HG03439 (cell line): ENCODE results near the gene RNF135.
"Not testable (repeated sequence)": the region's sequence is repeated elsewhere in the genome, so short reads cannot be mapped to it uniquely, and the experiment has no call there.

Experiments used
- ATAC-seq: cut with Tn5 transposase; IDR thresholded peaks from one replicate; pipeline ENCODE4 v1.9.1; 2021; ENCODE audit warnings: mild to moderate bottlenecking, moderate library complexity; ENCODE audit not compliant: unreplicated experiment

RNF135 gene

DNA sequence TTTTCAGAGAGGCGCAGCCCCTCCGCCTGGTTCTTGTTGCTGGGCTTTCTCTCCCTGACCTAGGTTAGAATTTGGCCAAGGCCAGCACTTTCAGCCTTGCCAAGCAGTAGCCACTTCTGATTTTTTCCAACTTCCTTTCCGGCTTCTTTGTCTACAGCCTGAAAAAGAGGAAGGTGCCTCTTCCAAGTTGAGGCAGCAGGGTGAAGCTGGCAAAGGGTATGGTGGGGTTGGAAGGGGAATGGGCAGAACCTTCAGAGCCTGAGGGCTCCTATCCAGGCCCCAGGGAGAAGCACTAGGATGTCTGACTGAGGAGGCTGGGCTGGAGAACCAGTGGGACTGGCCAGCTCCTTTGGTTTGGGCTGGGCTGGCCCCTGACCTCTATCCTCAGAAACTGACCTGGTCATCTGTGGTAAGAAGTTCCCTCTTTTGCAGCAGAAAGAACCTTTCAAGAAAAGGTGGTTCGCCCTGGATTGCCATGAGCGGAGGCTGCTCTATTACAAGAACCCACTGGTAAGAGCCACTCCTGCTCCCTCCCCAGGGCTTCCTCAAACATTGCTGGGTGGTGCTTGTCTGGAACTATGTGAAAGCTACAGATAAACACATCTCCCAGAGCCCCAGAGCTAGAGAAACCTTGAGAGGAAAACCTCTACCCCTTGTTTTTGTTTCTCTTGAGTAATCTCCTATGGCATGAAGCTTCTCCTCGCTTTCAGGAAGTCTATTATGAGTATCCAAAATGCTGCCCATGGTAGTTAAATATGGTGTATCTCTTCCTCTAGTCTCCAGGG is 16.6 kb upstream of the RNF135 start:
- no peak for ATAC-seq

DNA sequence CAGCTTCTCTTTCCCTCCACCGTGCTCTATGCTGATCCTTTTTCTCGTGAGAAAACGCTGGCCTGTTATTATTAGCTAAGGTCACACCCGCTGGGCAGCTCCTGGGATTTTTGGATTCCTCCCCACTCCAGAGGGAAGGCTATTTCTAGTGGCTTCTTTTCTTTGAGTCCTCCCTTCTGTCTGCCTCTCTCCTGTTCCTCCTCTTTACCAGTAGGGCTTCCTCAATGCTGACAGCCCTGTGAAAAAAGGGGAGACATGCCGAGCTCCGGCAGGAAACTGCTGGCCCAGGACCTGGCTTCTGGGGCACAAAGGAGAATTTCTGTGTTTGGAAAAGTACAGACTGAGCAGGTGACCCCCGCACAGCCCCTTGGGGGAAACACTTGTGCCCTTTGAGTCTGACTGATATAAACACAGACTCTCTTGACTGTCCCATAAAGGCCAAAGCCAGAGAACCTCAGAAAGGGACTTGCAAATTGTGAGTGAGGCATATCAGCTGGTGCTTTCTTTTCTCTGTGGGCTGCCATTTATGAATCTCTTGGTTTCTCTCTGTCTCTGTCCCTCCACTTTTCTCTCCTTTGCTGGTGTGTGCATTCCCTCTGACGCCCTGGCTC is 14.0 kb upstream of the RNF135 start:
- no peak for ATAC-seq

DNA sequence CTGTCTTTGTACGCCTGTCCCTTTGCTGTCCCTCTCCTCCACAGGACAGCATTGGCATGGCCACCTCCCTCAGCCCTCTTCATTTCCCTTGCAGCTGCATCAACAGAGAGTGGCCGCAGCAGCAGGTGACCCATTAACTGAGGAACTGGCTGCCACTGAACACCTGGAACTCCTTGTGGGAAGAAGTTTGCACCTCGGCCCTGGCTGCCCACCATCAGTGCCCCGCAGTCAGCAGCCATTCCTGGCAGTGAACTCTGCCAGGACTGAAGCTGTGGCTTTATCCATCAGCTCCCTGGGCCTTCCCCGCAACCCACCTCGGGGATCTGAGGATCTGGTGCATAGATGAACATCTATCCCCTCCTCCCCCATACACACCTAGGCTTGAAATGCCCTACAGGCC is 13.1 kb upstream of the RNF135 start:
- ATAC-seq = no peak

DNA sequence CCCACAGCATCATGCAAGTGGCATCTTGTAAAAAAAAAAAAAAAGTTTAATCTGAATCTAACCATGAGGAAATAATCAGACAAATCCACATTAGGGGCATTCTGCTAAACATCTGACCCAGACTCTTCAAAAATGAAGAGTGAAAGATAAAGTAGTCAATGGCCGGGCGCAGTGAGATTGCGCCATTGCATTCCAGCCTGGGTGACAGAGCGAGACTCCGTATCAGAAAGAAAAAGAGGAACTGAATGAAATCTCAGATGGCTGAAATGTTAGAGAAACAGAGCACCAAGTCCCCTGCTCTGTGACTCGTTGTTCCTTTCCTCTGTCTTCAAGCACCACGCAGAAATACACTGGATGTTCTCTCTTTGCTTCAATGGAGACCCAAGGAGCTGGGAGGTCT is 12.7 kb upstream of the RNF135 start:
- no peak for ATAC-seq

DNA sequence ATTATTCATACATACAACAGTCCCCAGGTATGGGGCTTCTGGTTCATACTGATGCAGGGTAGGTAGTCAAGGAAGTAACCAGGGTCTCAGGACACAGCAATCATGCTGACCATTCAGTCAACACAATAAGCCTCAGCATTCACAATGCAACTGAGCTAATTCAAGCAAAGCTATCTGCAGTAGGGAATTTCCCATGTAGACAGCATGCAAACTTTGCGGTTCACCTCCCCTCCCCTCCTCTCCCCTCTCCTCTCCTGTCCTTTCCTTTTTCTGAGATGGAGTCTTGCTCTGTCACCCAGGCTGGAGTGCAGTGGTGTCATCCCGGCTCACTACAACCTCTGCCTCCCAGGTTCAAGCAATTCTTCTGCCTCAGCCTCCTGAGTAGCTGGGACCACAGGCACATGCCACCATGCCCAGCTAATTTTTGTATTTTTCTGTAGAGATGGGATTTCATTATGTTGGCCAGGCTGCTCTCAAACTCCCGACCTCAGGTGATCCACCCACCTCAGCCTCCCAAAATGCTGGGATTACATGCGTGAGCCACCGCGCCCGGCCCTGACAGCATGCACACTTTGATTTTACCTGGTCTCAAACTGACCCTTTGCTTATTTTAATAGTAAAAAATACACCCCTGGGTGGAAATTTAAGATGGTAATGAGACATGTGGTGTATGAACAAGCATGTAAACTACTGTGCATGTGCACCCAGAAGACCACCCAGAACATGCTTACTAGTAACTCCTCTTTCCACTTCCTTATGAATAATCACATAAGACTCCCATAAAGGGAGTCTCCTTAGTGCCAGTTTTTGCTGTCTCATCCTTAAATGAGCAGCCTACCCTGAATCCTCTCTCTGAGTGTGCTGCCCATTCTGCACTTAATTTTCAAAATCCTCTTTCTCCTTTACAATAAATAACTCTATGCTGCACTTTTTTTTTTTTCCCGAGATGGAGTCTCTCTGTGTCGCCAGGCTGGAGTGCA is 9.3 kb upstream of the RNF135 start:
- no peak for ATAC-seq

DNA sequence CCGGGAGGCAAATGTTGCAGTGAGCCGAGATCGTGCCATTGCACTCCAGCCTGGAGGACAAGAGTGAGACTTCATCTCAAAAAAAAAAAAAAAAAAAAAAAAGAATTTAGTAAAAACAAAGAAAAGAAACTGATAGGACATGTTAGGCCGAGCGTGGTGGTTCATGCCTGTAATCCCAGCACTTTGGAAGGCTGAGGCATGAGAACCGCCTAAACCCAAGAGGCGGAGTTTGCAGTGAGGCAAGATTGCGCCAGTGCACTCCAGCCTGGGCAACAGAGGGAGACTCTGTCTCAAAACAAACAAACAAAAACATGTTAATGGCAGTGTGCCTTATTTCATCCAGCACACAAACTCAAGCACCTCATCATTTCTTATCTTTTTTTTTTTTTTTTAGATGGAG is 6.5 kb upstream of the RNF135 start:
- ATAC-seq = not testable (repeated sequence)

DNA sequence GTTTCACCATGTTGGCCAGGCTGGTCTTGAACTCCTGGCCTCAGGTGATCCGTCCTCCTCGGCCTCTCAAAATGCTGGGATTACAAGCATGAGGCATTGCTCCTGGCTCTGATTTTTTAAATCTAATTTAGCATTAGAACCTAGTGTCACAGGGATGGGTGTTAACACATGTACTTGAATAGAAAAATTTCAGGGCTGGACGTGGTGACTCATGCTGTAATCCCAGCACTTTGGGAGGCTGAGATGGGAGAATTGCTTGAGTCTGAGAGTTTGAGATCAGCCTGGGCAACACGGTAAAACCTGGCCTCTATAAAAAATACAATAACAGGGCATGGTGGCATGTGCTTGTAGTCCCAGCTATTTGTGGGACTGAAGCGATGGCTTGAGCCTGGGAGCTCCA is 6.0 kb upstream of the RNF135 start:
- no peak for ATAC-seq

DNA sequence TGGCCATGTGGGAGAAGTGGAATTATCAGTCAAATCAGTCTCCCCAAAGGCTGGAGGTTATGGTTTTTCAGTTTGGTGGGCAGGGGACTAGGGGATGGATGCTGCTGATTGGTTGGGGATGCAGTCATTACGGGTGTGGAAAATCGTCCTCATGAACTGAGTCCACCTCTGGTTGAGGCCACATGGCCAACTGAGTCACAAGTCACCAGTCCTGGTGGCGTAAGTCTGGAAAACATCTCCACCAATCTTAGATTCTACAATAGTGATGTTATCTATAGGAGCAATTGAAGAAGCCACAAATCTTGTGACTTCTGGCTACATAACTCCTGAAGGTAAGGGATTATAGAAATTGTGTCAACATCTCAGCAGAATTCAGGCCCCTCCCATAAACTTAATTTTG is 5.2 kb upstream of the RNF135 start:
- no peak for ATAC-seq

DNA sequence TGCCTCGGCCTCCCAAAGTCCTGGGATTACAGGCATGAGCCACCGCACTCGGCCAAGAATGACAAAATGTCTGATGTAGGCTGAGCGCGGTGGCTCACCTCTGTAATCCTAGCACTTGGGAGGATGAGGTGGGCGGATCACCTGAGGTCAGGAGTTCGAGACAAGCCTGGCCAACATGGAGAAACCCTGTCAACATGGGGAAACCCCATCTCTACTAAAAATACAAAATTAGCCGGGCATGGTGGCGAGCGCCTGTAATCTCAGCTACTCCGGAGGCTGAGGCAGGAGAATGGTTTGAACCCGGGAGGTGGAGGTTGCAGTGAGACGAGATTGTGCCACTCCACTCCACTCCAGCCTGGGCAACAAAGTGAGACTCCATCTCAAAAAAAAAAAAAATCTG is 2.9 kb upstream of the RNF135 start:
- not testable (repeated sequence) for ATAC-seq

DNA sequence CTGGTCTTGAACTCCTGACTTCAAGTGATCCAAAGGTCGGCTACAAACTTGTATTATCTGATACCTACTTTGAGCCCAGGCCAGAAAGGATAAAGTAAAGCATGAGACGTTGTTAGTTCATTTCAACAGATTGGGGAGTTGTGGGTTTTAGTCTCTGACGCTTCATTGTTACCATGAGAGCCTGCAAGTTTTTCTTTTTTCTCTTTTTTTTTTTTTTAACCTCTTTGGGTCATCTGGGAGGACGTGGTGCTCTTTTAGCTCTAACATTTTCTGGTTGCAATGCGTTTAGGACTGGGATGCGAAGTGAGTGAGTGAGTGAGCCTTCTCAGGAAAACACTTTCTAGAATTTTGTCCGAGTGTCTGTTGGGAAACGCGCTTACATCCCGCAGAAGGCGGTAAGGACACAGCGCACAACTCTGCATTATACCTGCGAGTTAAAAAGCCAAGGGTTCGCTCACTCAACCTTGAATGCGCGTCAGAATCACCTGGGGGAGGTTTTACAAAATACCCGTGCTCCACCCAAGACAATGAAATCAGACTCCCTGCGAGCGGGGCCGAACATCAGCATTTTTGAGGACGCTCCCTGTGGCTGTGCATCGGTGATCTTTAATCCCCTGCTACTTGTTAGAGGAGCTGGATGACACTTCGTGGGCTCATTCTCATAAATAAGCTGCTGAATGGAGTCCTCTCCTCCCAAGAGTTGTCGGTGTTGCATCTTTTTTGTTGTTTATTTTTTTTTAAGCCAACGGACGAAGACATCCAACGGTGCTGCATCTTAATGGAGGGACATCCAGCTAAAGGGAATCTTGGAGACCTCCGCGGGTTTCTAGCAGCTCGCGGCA is 629 bp upstream of the RNF135 start:
- no peak for ATAC-seq

DNA sequence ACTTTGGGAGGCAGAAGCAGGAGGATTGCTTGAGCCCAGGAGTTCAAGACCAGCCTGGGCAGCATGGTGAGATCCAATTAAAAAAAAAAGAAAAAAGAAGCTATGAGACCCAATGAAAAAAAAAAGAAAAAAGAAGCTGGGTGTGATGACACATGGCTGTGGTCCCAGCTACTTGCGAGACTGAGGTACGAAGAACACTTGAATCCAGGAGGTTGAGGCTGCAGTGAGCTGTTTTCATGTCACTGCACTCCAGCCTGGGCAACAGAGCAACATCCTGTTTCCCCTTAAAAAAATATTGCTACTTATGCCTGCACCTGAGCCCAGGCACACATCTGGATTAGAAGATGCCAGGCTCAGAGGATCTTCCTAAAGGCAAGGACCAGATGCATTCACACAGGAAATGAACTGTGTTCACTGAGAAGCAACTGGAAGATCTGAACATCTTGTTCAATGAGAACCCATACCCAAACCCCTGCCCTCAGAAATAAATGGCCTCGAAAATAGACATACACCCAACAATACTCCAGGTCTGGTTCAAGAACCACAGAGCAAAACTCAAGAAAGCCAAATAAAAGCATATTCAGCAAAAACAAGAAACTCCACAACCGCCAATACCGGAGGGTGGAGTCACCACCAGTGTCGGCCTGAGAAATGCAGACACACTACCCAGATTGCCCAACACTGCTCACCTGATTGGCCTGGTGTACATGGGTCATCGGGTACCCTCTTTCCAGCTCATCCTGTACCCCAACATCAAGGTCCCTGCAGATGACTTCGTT is 4.4 kb downstream of the RNF135 start:
- no peak for ATAC-seq

DNA sequence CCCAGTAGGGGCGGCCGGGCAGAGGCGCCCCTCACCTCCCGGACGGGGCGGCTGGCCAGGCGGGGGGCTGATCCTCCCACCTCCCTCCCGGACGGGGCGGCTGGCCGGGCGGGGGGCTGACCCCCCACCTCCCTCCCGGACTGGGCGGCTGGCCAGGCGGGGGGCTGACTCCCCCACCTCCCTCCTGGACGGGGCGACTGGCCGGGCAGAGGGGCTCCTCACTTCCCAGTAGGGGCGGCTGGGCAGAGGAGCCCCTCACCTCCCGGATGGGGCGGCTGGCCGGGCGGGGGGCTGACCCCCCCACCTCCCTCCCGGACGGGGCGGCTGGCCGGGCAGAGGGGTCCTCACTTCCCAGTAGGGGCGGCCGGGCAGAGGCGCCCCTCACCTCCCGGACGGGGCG is 9.1 kb downstream of the RNF135 start:
- ATAC-seq = not testable (repeated sequence)

DNA sequence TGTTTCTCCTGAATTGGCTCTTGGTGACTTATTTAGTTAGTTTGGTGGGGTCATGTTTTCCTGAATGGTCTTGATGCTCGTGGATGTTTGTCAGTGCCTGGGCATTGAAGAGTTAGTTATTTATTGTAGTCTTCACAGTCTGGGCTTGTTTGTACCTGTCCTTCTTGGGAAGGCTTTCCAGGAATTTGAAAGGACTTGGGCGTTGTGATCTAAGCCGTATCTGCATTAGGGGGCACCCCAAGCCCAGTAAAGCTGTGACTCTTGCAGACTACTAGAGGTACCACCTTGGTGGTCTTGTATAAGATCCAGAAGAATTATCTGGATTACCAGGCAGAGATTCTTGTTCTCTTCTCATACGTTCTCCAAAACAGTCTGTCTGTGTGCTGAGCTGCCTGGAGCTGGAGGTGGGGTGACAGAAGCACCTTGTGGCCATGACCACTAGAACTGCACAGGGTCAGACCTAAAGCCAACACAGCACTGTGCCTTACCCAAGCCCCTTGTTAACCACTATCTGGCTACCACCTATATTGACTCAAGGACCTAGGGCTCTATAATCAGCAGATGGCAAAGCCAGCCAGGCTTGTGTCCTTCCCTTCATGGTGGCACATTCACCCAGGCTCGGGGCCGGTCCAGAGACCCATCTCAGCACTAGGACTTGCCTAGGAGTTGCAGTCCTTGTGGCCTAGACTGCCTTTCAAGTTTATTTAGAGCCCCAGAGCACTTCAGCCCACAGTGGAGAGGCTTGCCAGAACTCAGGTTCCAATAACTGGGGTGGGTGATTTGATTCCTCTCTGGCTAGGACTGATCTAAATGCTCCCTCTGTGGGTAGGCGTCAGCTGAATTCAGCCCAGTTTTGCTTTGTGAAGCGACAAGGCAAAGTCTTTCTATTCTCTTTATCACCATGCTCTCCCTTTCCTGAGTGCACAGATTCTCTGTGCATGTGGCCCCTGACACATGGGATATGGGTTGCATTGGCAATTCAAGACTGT is 11.0 kb downstream of the RNF135 start:
- ATAC-seq = no peak

DNA sequence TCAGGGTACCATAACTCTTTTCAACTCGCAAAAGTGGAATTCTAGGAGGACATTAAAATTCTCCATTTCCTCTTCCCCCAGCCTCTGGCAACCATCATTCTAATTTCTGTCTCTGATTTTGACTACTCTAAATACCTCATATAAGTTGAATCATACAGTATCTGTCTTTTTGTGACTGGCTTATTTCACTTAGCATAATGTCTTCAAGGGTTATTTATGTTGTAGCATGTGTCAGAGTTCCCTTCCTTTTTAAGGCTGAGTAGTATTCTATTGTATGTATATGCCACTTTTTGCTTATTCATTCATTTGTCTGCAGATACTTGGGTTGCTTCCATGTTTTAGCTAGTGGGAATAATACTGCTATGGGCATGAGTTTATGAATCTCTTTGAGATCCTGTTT is 12.0 kb downstream of the RNF135 start:
- ATAC-seq = no peak

DNA sequence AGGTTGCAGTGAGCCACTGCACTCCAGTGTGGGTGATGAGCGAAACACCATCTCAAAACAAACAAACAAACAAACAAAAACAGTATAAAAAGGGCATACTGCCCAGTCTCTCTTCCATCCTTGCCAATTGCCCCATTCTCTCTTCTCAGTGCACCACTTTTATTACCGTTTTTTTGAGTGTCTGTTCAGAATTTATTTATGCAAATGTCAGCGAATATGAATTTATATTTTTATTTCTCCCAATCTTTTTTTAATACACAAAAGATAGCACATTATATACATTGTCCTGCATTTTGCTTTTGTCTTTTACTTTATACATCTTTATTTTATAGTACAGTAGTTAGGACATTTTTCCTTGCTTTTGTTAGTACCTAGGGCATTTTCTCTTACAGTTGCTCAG is 19.6 kb downstream of the RNF135 start:
- no peak for ATAC-seq

DNA sequence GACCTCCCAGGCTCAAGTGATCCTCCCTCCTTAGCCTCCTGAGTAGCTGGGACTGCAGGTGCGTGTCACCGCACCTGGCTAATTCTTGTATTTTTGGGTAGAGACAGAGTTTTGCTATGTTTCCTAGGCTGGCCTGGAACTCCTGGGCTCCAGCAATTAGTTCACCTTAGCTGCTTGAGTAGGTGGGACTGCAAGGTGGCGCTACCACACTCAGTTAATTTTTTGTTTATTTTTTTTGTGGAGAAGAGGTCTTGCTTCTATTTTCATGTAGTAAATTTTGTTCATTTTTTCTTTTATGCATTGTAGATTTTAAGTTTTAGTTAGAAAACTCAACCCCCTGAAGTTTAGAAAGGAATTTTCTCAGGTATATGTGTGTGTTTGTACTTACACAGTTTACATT is 21.7 kb downstream of the RNF135 start:
- ATAC-seq = no peak

DNA sequence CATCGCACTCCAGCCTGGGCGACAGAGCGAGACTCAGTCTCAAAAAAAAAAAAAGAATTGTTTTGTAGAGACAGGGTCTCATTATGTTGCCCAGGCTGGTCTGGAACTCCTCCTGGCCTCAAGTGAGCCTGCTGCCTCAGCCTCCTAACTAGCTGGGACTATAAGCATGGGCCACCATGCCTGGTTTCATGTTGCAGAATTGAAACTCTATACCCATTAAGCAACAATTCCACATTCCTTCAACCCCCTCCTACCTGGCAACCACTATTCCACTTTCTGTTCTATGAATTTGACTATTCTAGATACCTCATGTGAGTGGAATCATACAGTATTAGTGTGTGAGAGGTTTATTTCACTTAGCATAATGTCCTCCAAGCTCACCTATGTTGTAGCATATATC is 24.5 kb downstream of the RNF135 start:
- ATAC-seq = no peak

DNA sequence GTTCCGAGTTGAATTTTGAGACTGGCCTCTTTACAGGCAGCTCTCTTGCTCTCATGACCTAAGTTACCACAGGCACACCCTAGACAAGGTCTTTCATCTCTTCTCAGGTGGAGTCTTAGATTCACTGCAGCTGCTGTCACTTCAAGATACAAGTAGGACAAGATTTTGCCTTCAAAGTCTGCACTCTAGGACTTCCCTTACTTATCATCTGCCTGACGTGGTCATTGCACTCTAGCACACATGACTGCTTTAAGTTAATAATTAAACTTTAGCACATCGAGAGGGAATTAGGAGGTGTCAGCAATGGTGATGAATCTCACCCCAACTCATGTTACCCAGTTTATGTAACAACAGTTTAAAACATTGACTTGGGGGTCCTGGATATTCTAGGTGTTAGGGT is 25.6 kb downstream of the RNF135 start:
- ATAC-seq = no peak

DNA sequence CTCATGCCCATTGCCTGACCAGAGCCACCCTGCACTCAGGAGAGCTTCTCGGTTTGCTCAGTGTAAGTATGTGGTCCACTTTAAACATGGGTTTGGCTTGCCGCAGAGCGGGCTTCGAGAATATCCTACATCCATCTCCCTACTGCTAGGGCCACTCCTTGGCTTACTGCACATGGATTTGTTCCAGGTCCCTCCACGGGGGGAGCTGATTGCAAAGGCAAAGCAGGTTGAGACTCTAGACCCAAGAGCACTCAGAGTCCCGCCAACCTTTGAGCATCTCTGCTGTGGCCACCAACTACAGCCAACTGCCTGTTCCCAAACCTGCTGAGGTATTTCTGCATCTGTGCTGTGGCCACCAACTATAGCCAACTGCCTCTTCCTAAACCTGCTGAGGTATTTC is 26.4 kb downstream of the RNF135 start:
- no peak for ATAC-seq
